ENCODE data around the gene NPR1. TPM values are rescaled to one million over a fixed set of nuclear protein-coding genes. Genes with fewer than 3 reads are reported as not detected.

Gene NPR1
- total and polyA plus RNA-seq, 2 of the 13 experiments (the other 11 are each of a cell fraction or from before 2014, with no cell fraction given) = not detected

- WGBS (ENCODE audit: low lambda C conversion rate) = 26% methylated on average over 10 of the region's 12 CpGs
- TF ChIP-seq ZNF543 (CRISPR knock-in tag; IDR thresholded peaks at IDR 0.05) (no peak), MAFF (IDR thresholded peaks at IDR 0.05; ENCODE audit: low read depth, low read length) (no peak), MAFG (CRISPR knock-in tag; IDR thresholded peaks at IDR 0.05) (no peak), HMG20A (CRISPR knock-in tag; IDR thresholded peaks at IDR 0.05; ENCODE audit: borderline replicate concordance) (no peak), ZNF749 (CRISPR knock-in tag; IDR thresholded peaks at IDR 0.05; ENCODE audit: borderline replicate concordance) (no peak), ZNF136 (CRISPR knock-in tag; IDR thresholded peaks at IDR 0.05; ENCODE audit: low read depth) (no peak), CBFB (CRISPR knock-in tag; IDR thresholded peaks at IDR 0.05) (no peak), KDM5B (CRISPR knock-in tag; IDR thresholded peaks at IDR 0.05; ENCODE audit: borderline replicate concordance) (no peak), SRF (IDR thresholded peaks at IDR 0.05; ENCODE audit: low read depth, low read length) (no peak)
- TF ChIP-seq, protein P1, sequence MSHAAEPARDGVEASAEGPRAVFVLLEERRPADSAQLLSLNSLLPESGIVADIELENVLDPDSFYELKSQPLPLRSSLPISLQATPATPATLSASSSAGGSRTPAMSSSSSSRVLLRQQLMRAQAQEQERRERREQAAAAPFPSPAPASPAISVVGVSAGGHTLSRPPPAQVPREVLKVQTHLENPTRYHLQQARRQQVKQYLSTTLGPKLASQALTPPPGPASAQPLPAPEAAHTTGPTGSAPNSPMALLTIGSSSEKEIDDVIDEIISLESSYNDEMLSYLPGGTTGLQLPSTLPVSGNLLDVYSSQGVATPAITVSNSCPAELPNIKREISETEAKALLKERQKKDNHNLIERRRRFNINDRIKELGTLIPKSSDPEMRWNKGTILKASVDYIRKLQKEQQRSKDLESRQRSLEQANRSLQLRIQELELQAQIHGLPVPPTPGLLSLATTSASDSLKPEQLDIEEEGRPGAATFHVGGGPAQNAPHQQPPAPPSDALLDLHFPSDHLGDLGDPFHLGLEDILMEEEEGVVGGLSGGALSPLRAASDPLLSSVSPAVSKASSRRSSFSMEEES (CRISPR knock-in tag; IDR thresholded peaks at IDR 0.05) = no peak
Observed at GRCh38 chr1:153684892-153685291, 6.4 kb downstream of the NPR1 start.

More at GRCh38 chr1:153684892-153685291, 6.4 kb downstream of the NPR1 start:
- Histone ChIP-seq H3K36me3 (replicated peaks in 1 of 2; ENCODE audit: control insufficient read depth in 1 of 2, insufficient read depth in 2 of 2, low read length in 2 of 2) (no peaks in the 10 kb centered on the region), H3K79me2 (ENCODE audit: insufficient read depth, low read length) (no peaks in the 10 kb centered on the region), H3K27ac (ENCODE audit: extremely low read length, insufficient read depth, low read length) (no peak overlapping the region), H3K4me1 (ENCODE audit: insufficient read depth, low read length) (peaks cover 18% of the 10 kb centered on the region), H2AFZ (ENCODE audit: low read length) (no peak overlapping the region), H3K9me3 (ENCODE audit: low read length) (no peaks in the 10 kb centered on the region), H4K20me1 (ENCODE audit: insufficient read depth, low read length) (no peaks in the 10 kb centered on the region), H3K4me2 (ENCODE audit: low read depth, low read length) (no peak overlapping the region), H3K9ac (ENCODE audit: insufficient read depth, low read depth, low read length) (no peak overlapping the region), H3K27me3 (ENCODE audit: control insufficient read depth in 1 of 2, insufficient read depth in 2 of 2, low read length in 2 of 2) (peaks cover 15 to 80% of the 10 kb centered on the region in 2 experiments; a peak in 4 of 5 replicates), H3K4me3 (replicated peaks in 1 of 3; ENCODE audit: insufficient read depth in 1 of 3, low read depth in 2 of 3, low read length in 3 of 3) (no peak overlapping the region)
- CTCF ChIA-PET (ENCODE audit: low intra/inter-chr PET ratio, low total read pairs) = no interaction called here
- in situ Hi-C loops (cut with HindIII; ENCODE audit: extremely low pct_ligation_motif_present, low pct_unique_long_range_greater_than_20kb) = loop anchor here (10.0 kb wide), 1 partner anchor 300 kb away; the partner anchor contains the start of gene RAB13
- DNase-seq (ENCODE audit: low spot score) = no peak
- FAIRE-seq = no peak
- intact Hi-C loops (cut with micrococcal nuclease; ENCODE audit: unreplicated experiment) = no loop called here
- ATAC-seq = no peak
- POLR2A ChIA-PET = no interaction called here
- BruUV-seq (replicated peaks) = no TSS peak

Data from HepG2 (cell line).